Activated CD8-positive, alpha-beta memory T cell treated with anti-CD3 and anti-CD28 coated beads for 4 hours (primary cell): ENCODE results near the gene BMP7.

ENCODE experiments used
- DNase-seq, 2 donors: peaks; one replicate each; pipeline ENCODE4 v3.0.0-alpha.2; 2020; ENCODE audit warnings: low read depth in 2 of 2

BMP7 gene

GRCh38 chr20:57190536-57191264 is 75.7 kb downstream of the BMP7 start:
- DNase-seq = no peak

- DNase-seq = no peak
Observed at GRCh38 chr20:57189713-57190112, 76.7 kb downstream of the BMP7 start.

- DNase-seq = no peak
Observed at GRCh38 chr20:57188576-57189079, 77.8 kb downstream of the BMP7 start.

DNA sequence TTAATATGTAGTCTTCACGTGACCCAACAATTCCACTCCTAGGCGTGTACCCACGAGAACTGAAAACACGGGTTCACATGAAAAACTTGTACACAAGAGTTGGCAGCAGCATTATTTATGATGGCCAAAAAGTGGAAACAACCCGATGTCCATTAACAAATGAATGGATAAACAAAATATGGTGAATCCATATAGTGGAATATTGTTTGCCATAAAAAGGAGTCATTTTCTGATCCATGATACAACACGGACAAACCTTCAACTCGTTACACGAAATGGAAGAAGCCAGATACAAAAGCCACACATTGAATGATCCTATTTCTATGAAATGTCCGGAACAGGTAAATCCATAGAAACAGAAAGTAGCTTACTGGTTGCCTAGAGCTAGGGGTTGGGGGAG is 78.4 kb downstream of the BMP7 start:
- no peak for DNase-seq

GRCh38 chr20:57187068-57187634 is 79.3 kb downstream of the BMP7 start:
- no peak for DNase-seq

DNA sequence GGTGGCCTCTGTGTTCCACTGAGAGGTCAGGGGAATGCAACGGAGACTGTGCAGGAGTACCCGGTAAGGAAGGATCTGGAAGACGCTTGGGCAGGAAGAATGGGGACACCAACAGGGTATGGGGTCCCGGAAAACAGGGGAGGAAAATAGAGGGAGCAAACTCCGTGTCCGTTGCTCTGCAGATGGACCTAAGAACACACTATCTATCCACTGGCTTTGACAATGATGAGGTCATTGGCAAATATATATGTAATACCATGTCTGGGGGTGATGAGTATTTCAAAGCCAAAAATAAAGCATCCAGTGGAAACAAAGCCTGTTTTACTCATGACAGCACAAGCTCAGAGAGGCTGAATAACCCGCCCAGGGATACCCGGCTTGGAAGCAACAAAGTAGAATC is 80.2 kb downstream of the BMP7 start:
- no peak for DNase-seq

DNA sequence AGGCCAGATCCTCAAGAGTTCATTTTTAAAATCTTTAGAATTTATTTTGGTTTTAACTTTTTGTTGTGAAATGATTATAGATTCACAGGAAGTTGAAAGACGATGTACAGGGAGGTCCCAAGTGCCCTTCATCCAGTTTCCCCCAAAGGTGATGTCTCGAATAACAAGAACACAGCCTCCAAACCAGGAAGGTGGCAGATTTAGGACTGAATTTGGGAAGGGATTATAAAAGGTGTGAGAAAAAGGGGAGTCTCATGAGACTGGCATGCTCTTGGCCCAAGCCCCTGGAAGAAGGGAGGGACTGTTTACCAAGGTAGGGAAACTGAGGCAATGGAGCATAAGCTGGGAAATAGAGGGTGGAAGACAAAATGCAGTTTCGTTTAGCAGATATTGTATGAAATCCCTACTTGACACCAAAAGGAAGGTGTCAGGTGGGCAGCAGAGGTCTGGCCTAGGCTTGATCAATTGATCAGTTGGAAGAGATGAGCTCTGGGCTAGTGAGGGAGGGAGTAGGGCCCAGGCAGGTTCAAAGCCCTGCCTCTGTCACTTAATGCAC is 81.2 kb downstream of the BMP7 start:
- DNase-seq = no peak

DNA sequence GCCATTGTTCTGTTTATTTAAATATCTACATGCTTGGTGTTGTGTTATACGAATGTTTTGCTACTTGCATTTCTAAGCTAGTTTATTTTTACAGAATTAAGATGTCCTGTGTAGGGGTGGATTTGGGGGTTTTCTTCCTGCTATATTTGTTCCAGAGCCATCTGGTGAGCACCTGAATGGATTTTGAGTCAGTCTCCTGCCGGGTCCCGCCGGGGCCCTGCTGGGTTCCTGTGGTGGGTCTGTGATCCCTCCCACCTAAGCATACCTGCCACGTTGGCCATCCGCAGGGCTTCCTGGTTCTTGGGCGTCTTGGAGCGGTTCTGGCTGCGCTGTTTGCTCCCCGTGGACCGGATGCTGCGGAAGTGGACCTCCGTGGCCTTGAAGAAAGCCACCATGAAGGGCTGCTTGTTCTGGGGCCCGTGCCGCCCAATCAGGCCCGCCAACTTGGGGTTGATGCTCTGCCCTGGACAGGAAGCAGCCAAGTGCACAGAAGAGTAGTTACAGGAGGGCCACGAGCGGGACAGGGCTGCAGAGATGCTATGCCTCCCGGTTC is 82.9 kb downstream of the BMP7 start:
- no peak for DNase-seq

DNA sequence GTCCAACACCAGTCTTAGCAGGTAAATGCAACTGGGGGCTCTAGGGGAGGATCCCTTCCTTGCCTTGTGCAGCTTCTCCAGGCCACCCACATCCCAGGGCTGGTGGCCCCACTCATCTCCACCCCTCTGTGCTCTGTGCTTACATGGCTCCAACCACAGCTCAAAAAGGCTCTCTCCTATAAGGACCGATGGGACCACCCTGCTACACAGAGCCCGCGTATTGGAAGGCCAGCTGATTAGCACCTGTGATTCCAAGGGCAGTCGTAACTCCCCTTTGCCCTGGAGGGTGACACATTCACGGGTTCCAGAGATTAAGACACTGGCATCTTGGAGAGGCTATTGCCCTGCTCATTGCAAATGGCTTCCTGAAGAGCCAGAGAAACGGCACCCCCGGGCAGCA is 84.8 kb downstream of the BMP7 start:
- no peak for DNase-seq

- DNase-seq = no peak
Observed at GRCh38 chr20:57180954-57181353, 85.5 kb downstream of the BMP7 start.

DNA sequence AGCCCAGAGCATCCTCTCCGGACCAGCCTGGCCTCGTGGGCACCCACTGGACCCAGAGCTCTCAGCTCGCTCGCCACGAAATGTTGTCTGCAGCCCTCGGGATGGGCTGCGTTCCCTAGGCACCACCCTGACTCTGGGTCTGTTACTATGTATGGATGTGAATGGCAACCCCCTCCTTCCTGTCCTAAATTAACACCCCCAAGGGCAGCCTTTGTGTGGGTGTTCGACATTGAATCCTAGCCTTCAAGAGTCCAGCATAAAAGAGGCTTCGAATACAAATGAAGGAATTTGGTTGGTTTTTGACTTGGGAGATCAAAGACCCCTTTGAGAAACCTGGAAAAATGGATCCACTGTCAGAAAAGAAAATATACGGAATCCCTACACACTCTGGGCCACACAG is 86.1 kb downstream of the BMP7 start:
- no peak for DNase-seq

- DNase-seq = no peak
Observed at GRCh38 chr20:57179265-57179664, 87.2 kb downstream of the BMP7 start.

- no peak for DNase-seq
Observed at GRCh38 chr20:57178582-57179111, 87.8 kb downstream of the BMP7 start.

- DNase-seq = no peak
Observed at GRCh38 chr20:57177636-57178280, 88.7 kb downstream of the BMP7 start.

DNA sequence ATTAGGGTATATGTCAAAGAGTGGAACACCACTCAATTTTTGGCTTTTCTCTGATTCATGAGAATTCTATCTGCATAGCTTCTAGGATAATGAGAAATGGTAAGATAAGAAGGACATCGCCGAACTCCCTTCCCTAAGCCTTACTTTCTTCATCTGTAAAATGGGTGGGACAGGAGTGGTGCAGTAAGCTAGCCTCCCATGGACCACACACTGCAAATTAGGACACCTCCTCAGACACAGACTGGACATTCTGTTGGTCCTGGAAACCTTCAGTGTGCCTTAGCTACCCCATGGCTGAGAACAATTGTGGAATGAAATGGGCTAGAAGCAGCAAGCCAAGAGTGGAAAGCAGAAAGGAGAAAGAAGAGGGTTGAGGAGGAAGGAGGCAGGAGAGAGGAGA is 89.6 kb downstream of the BMP7 start:
- no peak for DNase-seq

DNA sequence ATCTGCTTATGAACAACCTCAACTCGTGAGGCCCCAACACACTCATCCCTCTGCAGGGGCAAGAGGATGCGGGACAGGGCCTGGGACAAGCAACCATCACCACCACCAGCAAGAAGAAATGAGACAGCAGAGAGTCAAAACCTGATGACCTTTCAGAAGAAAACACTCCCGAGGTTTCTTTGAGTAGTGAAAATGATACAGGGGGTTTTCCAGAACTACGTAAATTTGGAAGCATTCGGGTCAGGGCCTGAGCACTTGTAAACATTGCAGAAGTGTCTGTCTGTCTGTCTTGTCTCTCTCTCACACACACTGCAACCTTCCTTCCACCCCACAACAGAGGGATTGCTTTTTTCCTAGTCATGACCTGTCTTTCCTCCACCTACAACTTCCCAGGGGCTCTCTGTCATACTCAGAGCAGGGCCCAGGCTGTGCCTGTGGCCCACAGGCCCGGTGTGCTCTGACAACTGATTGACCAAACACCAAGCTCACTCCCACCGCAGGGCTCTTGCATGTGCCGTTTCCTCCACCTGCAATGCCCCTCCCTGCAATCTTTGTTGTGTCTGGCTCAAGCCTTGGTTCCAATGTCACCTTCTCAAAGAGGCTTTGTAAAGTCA is 90.9 kb downstream of the BMP7 start:
- DNase-seq = no peak

- no peak for DNase-seq
Observed at GRCh38 chr20:57174737-57175136, 91.7 kb downstream of the BMP7 start.

DNA sequence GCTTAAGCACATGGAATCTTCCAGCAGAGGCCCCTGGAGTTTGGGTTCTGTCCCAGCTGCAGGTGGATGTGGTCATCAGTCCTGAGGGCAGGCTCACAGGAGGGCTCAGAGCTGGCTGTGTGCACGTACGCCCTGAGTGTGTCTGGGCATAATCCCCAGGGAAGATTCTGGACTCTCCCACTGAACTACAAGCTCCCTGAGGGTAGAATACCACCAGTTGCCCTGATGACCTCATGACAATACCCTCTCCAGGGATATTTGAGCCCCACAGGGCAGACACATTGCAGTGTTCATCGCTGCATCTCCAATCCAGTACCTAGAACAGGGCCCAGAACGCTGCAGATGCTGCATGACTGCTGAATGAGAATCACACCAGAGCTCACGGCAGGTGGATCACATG is 92.5 kb downstream of the BMP7 start:
- DNase-seq = no peak

DNA sequence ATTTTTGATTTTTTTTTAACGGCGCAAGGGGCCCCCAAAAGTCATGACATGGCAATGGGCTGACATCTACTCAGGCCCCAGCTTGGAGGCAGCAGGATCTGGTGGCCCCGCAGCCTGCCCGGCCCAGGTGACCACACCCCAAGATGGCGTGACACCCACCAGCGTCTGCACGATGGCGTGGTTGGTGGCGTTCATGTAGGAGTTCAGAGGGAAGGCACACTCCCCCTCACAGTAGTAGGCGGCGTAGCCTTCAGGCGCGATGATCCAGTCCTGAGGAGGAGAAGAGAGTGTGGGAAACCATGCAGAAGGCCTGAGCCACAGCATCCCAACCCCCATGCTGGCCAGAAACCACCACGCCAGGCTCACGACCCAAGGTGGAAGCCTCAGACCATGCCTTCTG is 93.4 kb downstream of the BMP7 start:
- no peak for DNase-seq

GRCh38 chr20:57170343-57170742 is 96.1 kb downstream of the BMP7 start:
- DNase-seq = no peak

GRCh38 chr20:57169162-57169561 is 97.3 kb downstream of the BMP7 start:
- DNase-seq = no peak
